Gastroesophageal sphincter (tissue), 4 donors: ENCODE results near the gene SKP2. TPM values are rescaled to one million over a fixed set of nuclear protein-coding genes. Genes with fewer than 3 reads are reported as not detected.

Experiments
- ATAC-seq: fragments of 150-250 bp; one replicate; pipeline ENCODE4 v1.9.1; 2016; ENCODE audit warnings: mild to moderate bottlenecking, moderate library complexity
- H3K27ac ChIP-seq, 4 donors: fragments of 200-600 bp; sonication (generic) in 3 of 4; 1 replicate in 3 of 4; 2 replicates in 1 of 4; pipeline ENCODE4 v1.5.1; 2016 to 2019
- H3K27me3 ChIP-seq: fragments of 200-600 bp; sonication (generic); one replicate; pipeline ENCODE4 v1.5.1; 2019
- H3K36me3 ChIP-seq, 2 donors: fragments of 200-600 bp; sonication (generic); one replicate each; pipeline ENCODE4 v1.5.1; 2019; ENCODE audit warnings: control low read depth in 1 of 2
- H3K4me1 ChIP-seq, 3 donors: fragments of 200-600 bp; sonication (generic); 1 replicate in 2 of 3; 2 replicates in 1 of 3; pipeline ENCODE4 v1.5.1; 2016 to 2019; ENCODE audit warnings: control low read depth in 2 of 3
- H3K4me3 ChIP-seq, 2 donors: fragments of 200-600 bp; sonication (generic); one replicate each; pipeline ENCODE4 v1.5.1; 2019; ENCODE audit warnings: mild to moderate bottlenecking in 1 of 2, moderate library complexity in 1 of 2
- H3K9me3 ChIP-seq, 3 donors: fragments of 200-600 bp; sonication (generic); one replicate each; pipeline ENCODE4 v1.5.1; 2017 to 2019; ENCODE audit warnings: control low read depth in 2 of 3
- CTCF ChIP-seq, 4 experiments: fragments of 200-600 bp in 2 of 4; fragments of 450-650 bp in 2 of 4; sonication (generic) in 1 of 4; IDR thresholded peaks; one replicate each; pipeline ENCODE4 v1.5.1; 2017 to 2019; ENCODE audit warnings: antibody characterized with exemption in 4 of 4, mild to moderate bottlenecking in 2 of 4, moderate library complexity in 2 of 4
- EP300 ChIP-seq: sonication (generic); formaldehyde crosslinking; IDR thresholded peaks from one replicate; pipeline ENCODE4 v1.6.1; 2017; ENCODE audit warnings: antibody characterized with exemption, mild to moderate bottlenecking
- POLR2A ChIP-seq, 2 donors: fragments of 450-650 bp; IDR thresholded peaks; one replicate each; pipeline ENCODE4 v1.6.1; 2017; ENCODE audit warnings: antibody characterized with exemption in 2 of 2, mild to moderate bottlenecking in 2 of 2, moderate library complexity in 1 of 2
- POLR2AphosphoS5 ChIP-seq: sonication (generic); formaldehyde crosslinking; IDR thresholded peaks from one replicate; pipeline ENCODE4 v1.6.1; 2017; ENCODE audit warnings: antibody characterized with exemption
- WGBS, 2 donors: methylation state at CpG; one replicate each; pipeline ENCODE4 v1.1.5; 2018; ENCODE audit warnings: low coverage in 1 of 2; 5-methylcytosine and 5-hydroxymethylcytosine counted together
- total RNA-seq, 4 donors: library from RNA; depleted of rRNA; stranded (reverse); fragments of >200 nt; gene quantifications; one replicate each; pipeline ENCODE4 v1.1.0, GENCODE V29; 2016

Gene SKP2
- total RNA-seq, 4 donors from 2014 or later, result 8.2 to 11.6 (median 11.4) TPM

- 4 to 19% methylated on average over 6 to 19 of the region's 23 CpGs for WGBS, 2 donors
- TF ChIP-seq EP300 (no peak), POLR2AphosphoS5 (no peak), CTCF (IDR thresholded peaks at IDR 0.05) (no peak), POLR2A (IDR thresholded peaks at IDR 0.05) (no peak)
- Histone ChIP-seq H3K4me1 (peaks cover 0 to 47% (median 4%) of the 10 kb centered on the region in 3 donors), H3K27me3 (no peaks in the 10 kb centered on the region), H3K27ac (peak overlapping the region in 3 of 4 donors; percentile 78 to 87 (median 86)), H3K4me3 (peak overlapping the region; percentile 73 to 86), H3K9me3 (no peaks in the 10 kb centered on the region), H3K36me3 (peaks cover 0 to 18% of the 10 kb centered on the region in 2 donors)
- ATAC-seq, result no peak
Measured at GRCh38 chr5:36150676-36151433, 1.1 kb upstream of the SKP2 start.

GRCh38 chr5:36152324-36153297 is 700 bp downstream of the SKP2 start:
- ATAC-seq, result no peak

GRCh38 chr5:36153298-36153677 is 1.4 kb downstream of the SKP2 start:
- Histone ChIP-seq H3K36me3 (peaks cover 0 to 43% of the 10 kb centered on the region in 2 donors), H3K4me3 (peak overlapping the region in 1 of 2 donors; percentile 73), H3K4me1 (peaks cover 0 to 59% (median 4%) of the 10 kb centered on the region in 3 donors), H3K27me3 (no peaks in the 10 kb centered on the region), H3K9me3 (no peaks in the 10 kb centered on the region), H3K27ac (peak overlapping the region in 1 of 4 donors; percentile 87)
- 51 to 57% methylated on average over 6 to 7 of the region's 7 CpGs for WGBS, 2 donors
- no peak for TF ChIP-seq CTCF (IDR thresholded peaks at IDR 0.05)
- TF ChIP-seq POLR2A (IDR thresholded peaks at IDR 0.05), result no peak
- TF ChIP-seq POLR2AphosphoS5, result no peak
- TF ChIP-seq EP300, result no peak
- no peak for ATAC-seq

More at GRCh38 chr5:36152324-36153297, 700 bp downstream of the SKP2 start:
- Histone ChIP-seq H3K4me1 (peaks cover 0 to 54% (median 4%) of the 10 kb centered on the region in 3 donors), H3K9me3 (no peaks in the 10 kb centered on the region), H3K36me3 (peaks cover 0 to 36% of the 10 kb centered on the region in 2 donors), H3K4me3 (peak overlapping the region; percentile 73 to 86), H3K27me3 (no peaks in the 10 kb centered on the region), H3K27ac (peak overlapping the region in 3 of 4 donors; percentile 78 to 87 (median 86))
- WGBS, 2 donors, result 1 to 3% methylated on average over 12 to 20 of the region's 24 CpGs
- TF ChIP-seq EP300, result no peak
- no peak for TF ChIP-seq CTCF (IDR thresholded peaks at IDR 0.05)
- TF ChIP-seq POLR2AphosphoS5, result no peak
- no peak for TF ChIP-seq POLR2A (IDR thresholded peaks at IDR 0.05)

- H3K36me3 ChIP-seq, result peaks cover 0 to 46% of the 10 kb centered on the region in 2 donors
- H3K27me3 ChIP-seq, result no peaks in the 10 kb centered on the region
- ATAC-seq, result no peak
- H3K4me1 ChIP-seq, result peaks cover 0 to 60% (median 4%) of the 10 kb centered on the region in 3 donors
- 17 to 67% methylated on average over 1 to 4 of the region's 4 CpGs for WGBS, 2 donors
- H3K4me3 ChIP-seq, result no peak overlapping the region
- TF ChIP-seq POLR2A (IDR thresholded peaks at IDR 0.05) (no peak), EP300 (no peak), CTCF (IDR thresholded peaks at IDR 0.05) (no peak), POLR2AphosphoS5 (no peak)
- H3K9me3 ChIP-seq, result no peaks in the 10 kb centered on the region
- no peak overlapping the region for H3K27ac ChIP-seq
Measured at GRCh38 chr5:36153726-36154125, 1.8 kb downstream of the SKP2 start.
